HG02970 (cell line): ENCODE results near the gene RCOR3.
A peak's percentile ranks its signal among the peaks of the same experiment; 100 is the strongest.
"Not testable (repeated sequence)": the region's sequence is repeated elsewhere in the genome, so short reads cannot be mapped to it uniquely, and the experiment has no call there.

Experiments
- ATAC-seq: cut with Tn5 transposase; IDR thresholded peaks from one replicate; pipeline ENCODE4 v1.9.1; 2021; ENCODE audit warnings: mild to moderate bottlenecking, moderate library complexity, moderate number of reproducible peaks; ENCODE audit not compliant: unreplicated experiment, low FRiP score

The RCOR3 gene

DNA sequence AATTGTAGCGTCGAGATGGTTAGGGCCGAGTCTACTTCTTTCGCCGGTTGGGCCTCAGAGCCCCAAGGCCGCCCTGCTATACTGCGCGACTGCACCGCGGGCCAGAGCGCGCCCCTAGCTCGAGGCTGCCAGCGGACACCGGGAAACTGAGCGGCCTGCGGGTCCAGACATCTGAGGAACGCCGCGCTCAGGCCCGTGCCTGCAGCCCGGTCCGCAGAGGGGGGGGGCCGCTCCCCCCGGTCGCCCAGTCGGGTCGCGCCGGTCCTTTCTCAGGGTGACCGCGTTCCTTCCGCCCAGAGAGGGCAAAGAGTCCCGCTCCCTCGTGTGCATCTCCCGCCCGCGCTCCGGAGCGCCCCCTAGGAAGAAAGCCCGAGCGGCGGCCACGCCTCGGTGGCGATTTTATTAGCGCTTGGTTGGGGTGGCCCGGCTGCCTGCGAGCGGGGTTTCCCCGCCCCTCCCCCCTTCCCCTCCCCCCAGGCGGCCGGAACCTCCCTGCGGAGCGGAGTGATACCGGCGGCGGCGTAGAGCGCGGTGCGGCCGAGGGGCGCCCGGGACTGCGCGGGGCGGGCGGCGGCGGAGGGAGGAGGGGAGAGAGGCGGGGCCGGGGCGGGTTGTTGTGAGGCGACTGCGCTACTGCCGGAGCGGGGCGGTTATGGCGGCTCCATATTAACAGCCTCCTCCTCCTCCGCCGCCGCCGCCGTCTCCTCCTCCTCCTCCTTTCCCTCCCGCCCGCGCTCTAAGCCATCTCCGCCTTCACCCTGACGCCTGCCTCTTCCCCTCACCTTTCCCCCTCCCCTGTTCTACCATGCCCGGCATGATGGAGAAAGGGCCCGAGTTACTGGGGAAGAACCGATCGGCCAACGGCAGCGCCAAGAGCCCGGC is at the start of gene RCOR3:
Gene RCOR3 (plus strand): TSS at position 611 of the 882 bp plus-strand sequence. CDS start 195 bp downstream, at position 806.
- ATAC-seq = peak; percentile 78

DNA sequence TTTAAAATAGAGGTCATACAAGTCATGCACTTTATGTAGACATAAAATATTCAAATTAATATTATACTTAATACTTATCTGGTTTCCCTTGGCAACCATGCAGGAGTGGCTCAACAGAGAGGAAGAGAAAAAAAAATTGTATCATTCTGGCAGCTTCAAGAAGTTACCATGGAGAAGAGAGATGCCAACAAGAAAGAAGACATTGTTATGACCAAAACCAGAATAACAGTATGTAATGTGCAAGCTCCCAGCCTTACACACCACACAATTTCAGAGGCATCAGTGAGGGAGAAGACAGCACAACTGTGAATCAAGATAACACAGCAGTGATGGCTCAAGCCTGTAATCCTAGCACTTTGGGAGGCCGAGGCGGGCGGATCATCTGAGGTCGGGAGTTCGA is 49.1 kb upstream of the RCOR3 start:
- ATAC-seq = no peak

DNA sequence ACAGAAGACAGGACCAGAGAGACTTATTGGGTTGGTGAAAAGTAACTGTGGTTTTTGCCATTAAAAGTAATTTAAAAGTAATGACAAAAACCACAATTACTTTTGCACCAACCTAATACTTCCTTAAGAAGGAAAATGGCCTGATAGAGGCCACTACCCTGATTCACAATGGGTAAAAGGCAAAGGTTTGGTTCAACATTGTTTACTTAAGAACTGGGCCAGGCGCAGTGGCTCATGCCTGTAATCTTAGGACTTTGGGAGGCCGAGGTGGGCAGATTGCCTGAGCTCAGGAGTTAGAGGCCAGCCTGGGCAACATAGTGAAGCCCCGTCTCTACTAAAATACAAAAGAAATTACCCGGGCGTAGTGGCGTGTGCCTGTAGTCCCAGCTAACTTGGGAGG is 48.2 kb upstream of the RCOR3 start:
- ATAC-seq = no peak

DNA sequence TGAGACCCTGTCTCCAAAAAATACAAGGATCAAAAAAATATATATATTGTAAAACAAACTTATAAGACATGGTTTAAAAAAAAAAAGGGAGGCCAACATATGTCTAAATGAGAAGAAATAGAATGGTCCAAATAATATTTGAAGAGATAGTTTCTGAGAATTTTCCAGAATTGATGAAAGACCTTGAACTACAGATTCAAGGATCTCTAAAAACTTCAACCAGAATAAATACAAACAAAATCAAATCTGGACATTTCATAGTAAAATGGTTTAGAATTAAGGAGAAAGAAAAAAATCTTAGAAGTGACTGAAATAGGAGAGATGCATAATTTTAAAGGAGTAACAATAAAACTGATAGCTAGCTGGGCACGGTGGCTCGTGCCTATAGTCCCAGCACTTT is 45.5 kb upstream of the RCOR3 start:
- no peak for ATAC-seq

DNA sequence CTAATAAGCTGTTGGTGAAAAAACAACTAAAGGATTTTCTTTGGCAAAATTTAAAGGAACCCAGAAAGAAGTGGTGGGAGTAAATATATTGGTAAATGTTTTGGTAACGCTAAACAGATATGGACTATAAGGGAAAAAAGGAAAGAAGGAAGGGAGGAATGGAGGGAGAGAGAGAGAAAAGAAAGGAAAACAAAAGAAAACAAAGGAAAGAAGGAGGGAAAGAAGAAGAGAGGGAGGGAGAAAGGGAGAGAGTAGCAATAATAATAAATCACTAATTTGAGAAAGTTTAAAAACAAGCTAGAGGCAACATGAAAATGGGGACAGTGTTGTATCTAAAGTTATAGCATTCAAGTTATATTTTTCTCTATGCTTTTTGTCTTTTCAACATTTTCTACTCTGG is 43.6 kb upstream of the RCOR3 start:
- ATAC-seq = no peak

DNA sequence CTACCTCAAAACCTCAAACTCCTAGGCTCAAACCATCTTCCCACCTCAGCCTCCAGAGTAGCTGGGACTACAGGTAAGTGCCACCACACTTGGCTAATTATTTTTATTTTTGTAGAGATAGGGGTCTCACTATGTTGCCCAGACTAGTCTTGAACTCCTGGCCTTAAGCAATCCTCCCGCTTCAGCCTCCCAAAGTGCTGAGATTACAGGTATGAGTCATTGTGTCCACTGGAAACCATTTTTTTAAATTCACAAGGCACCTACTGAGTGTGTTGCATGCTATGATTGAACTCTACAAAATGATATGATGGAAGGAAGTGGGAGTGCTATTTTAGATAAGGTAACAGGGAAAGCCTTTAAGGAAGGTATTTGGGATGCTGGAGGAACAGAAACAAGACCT is 41.8 kb upstream of the RCOR3 start:
- ATAC-seq = no peak

DNA sequence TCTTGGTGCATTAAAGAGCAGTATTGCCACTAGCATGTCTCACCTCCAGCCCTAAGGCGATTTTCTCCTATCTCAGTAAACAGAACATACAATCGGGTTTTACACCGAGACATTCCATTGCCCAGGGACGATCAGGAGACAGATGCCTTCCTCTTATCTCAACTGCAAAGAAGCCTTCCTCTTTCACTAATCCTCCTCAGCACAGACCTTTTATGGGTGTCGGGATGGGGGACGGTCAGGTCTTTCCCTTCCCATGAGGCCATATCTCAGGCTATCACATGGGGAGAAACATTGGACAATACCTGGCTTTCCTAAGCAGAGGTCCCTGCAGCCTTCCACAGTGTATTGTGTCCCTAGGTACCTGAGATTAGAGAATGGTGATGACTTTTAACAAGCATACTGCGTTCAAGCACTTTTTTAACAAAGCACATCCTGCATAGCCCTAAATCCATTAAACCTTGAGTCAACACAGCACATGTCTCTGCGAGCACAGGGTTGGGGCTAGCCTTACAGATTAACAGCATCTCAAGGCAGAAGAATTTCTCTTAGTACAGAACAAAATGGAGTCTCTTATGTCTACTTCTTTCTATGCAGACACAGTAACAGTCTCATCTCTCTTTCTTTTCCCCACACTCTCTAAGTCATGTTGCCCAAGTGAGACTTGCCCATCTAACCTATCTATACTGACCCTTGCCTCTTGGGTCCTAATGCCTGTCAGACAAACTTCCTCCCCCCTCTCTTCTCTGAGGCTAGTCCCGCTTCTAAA is 36.5 kb upstream of the RCOR3 start:
- ATAC-seq = not testable (repeated sequence)

DNA sequence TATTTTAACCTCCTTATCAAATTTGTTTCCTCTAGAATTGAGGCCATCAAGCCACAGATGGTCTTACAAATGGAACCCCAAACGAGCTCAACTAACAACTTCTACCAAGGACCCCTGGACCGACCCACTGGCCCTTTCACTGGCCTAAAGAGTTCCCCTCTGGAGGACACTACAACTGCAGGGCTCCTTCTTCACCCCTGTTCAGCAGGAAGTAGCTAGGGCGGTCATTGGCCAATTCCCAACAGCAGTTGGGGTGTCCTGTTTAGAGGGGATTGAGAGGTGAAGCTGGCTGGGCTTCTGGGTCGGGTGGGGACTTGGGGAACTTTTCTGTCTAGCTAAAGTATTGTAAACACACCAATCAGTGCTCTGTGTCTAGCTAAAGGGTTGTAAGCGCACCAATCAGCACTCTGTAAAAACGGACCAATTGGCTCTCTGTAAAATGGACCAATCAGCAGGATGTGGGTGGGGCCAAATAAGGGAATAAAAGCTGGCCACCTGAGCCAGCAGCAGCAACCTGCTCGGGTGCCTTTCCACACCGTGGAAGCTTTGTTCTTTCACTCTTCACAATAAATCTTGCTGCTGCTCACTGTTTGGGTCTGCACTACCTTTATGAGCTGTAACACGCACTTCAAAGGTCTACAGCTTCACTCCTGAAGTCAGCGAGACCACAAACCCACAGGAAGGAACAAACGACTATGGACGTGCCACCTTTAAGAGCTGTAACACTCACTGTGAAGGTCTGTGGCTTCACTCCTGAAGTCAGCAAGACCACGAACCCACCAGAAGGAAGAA is 30.4 kb upstream of the RCOR3 start:
- ATAC-seq = not testable (repeated sequence)

DNA sequence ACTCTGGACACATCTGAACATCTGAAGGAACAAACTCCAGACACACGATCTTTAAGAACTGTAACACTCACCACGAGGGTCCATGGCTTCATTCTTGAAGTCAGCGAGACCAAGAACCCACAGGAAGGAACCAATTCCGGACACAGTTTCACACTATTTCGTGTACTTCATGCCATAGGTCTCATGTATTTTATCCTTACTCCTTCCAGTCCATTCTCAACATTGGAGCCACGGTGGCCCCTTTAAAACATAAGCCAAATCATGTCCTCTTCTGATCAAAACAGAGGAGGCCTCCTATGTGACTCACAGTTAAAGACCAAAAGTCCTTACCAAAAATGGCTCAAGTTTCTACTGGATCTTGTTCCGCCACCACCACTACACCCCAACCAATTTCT is 29.8 kb upstream of the RCOR3 start:
- no peak for ATAC-seq

DNA sequence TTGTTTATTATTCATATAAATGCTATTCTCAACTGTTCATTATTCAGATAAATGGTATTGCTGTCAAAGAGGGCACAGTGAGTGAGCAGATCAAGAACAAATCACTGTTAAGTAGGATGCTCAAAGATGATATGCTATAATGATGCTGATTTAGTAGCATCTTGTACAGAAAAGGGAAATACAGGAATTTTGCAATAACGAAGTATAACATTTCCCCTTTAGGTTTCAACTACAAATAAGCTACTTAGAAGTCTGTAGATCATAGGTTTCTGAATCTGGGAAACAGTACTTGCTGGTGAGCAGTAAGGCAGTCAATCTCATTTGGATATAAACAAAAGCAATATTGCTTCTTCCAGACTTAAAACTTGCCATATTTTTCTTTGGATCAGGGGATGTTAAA is 27.3 kb upstream of the RCOR3 start:
- ATAC-seq = no peak

DNA sequence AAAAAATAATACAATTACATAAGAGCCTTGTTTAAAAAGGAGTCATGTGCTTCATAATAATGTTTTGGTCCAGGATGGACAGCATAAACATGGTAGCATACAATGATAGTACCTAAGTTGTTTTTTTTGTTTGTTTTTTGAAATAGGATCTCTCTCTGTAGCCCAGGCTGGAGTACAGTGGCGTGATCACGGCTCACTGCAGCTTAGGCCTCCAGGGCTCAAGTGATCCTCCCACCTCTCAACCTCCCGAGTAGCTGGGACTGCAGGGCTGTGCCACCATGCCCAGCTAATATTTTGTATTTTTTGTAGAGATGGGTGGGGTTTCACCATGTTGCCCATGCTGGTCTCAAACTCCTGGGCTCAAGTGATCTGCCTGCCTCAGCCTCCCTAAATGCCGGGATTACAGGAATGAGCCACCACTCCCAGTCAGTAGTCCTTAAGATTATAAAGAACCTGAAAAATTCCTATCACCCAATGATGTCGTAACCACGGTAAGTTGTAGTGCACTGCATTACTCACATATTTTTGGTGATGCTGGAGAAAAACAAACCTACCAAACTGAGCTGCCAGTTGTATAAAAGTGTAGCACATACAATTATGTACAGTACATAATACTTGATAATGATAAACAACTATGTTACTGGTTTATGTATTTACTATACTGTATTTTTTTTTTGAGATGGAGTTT is 22.4 kb upstream of the RCOR3 start:
- no peak for ATAC-seq

DNA sequence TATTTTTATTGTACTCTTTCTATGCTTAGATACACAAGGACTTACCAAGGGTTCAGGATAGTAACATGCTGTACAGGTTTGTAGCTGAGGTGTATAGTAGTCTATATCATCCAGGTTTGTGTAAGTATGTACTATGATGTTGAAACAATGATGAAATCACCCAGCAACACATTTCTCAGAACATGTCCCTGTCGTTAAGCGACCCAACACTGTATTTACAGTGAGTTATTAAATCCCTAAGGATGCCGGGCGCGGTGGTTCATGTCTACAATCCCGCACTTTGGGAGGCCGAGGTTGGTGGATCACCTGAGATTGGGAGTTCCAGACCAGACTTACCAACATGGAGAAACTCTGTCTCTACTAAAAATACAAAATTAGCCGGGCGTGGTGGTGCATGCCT is 21.6 kb upstream of the RCOR3 start:
- ATAC-seq = no peak

DNA sequence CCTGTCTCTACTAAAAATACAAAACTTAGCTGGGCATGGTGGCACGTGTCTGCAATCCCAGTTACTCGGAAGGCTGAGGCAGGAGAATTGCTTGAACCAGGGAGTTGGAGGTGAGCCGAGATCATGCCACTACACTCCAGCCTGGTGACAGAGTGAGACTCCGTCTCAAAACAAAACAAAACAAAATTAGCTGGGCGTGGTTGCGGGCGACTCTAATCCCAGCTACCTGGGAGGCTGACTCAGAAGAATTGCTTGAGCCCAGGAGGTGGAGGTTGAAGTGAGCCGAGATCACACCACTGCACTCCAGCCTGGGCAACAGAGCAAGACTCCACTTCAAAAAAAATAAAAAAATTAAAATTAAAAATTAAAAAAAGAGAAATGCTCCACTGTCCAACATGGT is 18.6 kb upstream of the RCOR3 start:
- ATAC-seq = not testable (repeated sequence)

DNA sequence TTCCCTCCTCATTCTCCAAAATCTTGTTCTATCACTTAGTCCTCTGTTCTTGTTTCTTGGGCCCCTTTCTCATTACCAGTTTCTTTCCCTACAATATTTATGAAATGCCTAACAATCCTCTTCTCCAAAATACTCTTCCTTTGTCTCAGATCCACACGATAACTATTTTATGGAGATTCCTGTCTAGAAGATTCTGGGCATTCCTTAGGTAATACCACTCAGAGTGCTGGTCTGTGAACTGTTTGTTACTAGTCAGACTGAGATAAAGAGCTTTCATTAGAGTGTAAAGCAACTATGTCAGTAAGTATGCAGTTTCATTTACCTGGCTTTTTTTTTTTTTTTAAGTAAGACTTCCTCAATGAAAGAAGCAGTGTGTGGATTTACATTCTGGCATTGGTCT is 18.1 kb upstream of the RCOR3 start:
- ATAC-seq = no peak

DNA sequence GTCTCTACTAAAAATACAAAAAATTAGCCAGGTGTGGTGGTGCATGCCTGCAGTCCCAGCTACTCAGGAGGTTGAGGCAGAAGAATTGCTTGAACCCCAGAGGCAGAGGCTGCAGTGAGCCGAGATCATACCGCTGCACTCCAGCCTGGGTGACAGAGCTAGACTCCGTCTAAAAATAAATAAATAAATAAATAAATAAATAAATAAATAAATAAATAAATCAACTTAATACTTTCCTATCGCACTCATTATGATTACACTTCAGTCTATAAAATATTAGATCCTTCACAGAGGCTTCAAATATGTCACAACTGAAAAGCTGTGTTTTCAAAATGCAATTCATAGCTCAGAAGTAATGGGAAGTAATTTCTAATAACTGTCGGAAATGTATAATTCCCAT is 15.5 kb upstream of the RCOR3 start:
- ATAC-seq = not testable (repeated sequence)

DNA sequence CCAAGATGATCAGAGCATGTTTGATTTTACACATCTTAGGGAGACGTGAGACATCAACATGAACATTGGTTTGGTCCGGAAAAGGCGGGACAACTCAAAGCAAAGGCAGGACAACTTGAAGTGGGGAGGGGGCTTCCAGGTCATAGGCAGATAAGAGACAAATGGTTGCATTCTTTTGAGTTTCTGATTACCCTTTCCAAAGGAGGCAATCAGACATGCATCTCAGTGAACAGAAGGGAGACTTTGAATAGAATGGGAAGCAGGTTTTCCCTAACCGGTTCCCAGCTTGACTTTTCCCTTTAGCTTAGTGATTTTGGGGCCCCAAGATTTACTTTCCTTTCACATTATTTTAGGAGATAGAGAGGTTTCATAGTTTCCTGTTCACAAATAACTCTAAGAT is 12.6 kb upstream of the RCOR3 start:
- not testable (repeated sequence) for ATAC-seq

DNA sequence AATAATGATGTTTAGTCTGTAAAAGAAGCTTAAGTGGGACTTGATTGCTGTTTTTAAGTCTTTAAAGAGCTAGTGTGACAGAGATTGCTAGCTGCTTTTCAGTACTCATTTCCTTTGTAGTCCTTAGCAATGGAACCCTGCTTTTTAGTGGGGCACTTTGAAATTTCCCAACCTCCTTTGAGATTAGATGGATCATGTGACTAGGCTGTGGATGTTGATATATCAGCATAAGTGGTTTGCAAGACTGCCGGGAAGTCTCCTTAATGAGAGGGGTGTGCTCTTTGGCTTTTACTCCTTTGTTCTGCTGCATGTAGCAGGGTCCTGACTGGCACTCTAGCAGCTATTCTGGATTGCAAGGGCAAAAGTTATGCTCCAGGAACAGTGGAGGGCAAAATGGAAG is 11.2 kb upstream of the RCOR3 start:
- ATAC-seq = no peak

DNA sequence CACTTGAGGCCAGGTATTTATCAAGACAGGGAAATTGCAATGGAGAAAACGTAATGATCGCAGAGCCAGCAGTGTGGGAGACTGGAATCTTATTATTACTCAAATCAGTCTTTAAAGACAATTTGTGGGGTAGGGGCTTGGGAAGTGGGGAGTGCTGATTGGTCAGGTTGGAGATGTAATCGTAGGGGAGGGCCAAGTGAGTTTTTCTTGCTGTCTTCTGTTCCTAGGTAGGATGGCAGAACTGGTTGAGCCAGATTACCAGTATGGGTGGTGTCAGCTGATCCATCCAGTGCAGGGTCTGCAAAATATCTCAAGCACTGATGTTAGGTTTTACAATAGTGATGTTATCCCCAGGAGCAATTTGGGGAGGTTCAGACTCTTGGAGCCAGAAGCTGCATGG is 9.6 kb upstream of the RCOR3 start:
- ATAC-seq = not testable (repeated sequence)

DNA sequence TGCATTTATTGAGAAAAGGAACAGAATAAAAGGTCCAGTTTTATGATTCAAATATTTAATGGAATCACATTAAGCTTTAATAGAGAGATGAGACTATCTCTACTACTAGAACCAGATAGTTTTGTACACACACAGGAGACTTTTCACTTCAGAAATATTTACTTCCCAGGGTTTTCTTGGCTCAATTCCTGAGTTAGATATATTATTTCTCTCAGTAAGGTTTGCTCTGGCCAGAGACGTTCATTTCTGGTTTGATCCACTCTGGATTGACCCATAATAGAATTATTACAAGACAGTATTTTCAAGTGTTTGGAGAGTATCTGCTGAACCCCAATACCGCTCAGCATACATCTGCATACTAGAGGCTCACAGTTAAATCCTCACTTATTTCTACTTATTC is 1.3 kb upstream of the RCOR3 start:
- no peak for ATAC-seq

DNA sequence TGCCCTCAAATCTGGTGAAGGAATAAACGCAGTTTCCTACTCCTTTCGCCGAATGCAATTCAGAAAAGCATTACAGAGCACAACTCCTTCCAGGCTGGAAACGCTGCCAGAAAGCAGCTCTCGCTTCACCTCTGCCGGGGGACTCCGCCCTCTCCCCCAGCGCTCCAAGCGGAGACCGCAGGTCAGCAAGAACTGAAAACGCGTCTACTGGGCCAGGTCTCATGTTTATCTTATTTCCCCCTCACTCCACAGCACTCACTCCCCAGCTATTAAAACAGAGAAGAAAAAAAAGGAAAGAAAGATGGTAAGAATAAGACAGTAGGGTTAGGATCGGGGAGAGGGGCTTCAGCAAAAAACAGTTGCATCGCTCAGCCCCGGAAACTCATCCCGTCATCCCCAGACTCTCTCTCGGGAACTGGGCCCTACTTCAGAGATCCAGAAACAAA is 833 bp upstream of the RCOR3 start:
- ATAC-seq = peak; percentile 26
